NCI-H524 treated with DMSO at 0.1 percent for 48 hours (cell line): Measurements from ENCODE around the gene BANF1.
"Not testable (repeated sequence)": the region's sequence is repeated elsewhere in the genome, so short reads cannot be mapped to it uniquely, and the experiment has no call there.

Experiments used
- DNase-seq: peaks from one replicate; lab custom pipeline; 2025; lab: John Stamatoyannopoulos, UW

The BANF1 gene

DNA sequence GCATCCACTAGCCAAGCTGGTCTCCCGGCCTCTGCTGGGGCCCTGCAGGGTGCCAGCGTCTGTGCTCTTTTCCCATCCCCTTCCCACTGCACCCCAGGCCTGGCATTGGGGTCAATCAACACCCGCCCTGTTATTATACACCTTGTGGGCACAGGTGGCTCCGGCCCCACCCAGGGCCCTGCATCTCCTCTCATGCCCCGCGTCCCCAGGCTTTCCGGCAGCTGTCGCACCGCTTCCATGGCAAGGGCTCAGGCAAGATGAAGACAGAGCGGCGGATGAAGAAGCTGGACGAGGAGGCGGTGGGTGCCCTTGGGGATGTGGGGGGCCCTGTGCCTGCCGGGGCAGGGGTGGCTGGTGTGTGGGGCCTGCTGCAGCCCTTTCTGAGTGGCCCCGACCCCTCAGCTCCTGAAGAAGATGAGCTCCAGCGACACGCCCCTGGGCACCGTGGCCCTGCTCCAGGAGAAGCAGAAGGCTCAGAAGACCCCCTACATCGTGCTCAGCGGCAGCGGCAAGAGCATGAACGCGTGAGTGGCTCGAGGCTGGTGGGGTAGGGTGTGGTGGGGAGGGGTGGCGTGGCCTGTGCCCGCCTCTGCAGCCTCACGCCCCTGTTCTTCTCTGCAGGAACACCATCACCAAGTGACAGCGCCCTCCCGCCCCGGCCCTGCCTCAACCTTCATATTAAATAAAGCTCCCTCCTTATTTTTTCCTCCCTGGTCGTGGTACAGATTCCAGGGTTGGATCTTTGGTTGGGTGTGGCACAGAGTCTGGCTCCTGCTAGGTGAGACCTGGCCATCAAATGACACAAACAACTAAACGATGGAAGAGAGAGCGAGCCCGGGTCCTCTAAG is 23.7 kb upstream of the BANF1 start:
- DNase-seq, result no peak

GRCh38 chr11:65979261-65979759 is 23.0 kb upstream of the BANF1 start:
- DNase-seq, result no peak

GRCh38 chr11:65981101-65981740 is 21.1 kb upstream of the BANF1 start:
- DNase-seq, result no peak

GRCh38 chr11:65981972-65982823 is 20.1 kb upstream of the BANF1 start:
- no peak for DNase-seq

GRCh38 chr11:65982824-65983588 is 19.3 kb upstream of the BANF1 start:
- DNase-seq, result no peak

- no peak for DNase-seq
Measured at GRCh38 chr11:65983589-65983987, 18.7 kb upstream of the BANF1 start.

DNA sequence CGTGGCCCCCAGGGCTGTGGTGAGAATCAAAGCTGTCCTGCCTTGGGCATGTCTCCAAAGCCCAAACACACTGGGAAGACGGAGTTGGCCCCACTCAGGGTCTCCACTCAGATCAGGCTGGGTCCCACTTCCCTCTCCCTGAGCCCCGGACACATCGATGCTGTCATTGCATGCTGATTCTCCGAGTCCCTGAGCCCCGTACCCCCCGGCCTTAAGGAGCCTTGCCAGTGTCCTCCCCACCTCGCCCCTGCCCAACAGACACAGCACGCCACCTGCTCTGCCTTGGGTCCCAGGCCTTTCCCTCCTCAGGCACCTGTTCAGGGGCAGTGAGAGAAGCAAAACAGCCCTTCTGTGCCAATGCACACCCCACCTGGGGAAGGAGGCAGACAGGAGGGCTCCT is 15.0 kb upstream of the BANF1 start:
- DNase-seq, result no peak

- peak; percentile 55 for DNase-seq
Measured at GRCh38 chr11:65988791-65989592, 13.3 kb upstream of the BANF1 start.

DNA sequence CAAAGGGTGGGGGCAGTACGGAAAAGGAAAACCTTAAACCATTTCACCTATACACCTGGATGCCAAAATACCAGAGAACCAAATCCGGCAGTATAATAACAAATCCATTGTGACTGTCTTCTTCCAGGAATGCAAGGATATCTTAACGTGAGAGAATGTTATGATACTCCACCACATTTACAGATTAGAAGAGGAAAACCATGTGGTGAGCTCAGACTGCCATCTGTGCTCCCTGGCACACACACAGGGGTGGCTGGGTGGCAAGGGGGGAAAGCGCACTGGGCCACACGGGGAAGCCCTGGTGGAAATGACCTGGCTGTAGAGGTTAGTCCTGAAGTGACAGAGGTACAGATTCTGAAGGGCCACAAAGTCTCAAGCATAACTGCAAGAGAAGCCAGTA is 10.2 kb upstream of the BANF1 start:
- DNase-seq, result peak; percentile 9

- no peak for DNase-seq
Measured at GRCh38 chr11:65997286-65997685, 5.0 kb upstream of the BANF1 start.

DNA sequence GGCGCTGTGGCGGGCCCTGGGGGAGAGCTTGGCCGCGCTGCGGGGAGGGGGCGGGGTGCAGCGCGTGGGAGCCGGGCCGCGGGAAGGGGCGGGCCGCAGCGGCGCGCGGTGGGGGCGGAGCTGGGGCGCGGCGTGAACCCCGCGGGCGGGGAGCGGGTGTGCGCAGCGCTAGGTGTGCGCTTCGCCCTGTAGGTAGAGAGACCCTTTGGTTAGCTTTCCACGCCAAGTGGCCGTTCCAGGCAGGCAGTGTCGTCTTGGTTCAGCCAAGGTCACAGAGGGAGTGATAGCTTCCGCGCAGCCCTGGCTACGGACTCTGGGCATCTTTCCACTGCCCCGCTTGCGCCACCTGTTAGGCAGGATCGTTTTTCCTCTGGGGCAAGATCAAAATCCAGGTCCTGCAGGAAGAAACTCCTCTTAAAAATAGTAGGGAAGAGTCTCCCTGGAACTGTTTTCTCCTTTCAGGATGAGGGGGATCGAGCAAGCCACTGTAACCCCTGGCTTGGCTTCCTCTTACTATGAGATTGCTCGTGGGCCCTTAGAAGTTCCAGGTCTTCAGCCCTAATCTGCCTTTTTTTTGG is 434 bp downstream of the BANF1 start:
- DNase-seq, result no peak

GRCh38 chr11:66003291-66003690 is 988 bp downstream of the BANF1 start:
- DNase-seq, result no peak

GRCh38 chr11:66004186-66004585 is 1.9 kb downstream of the BANF1 start:
- no peak for DNase-seq

- DNase-seq, result no peak
Measured at GRCh38 chr11:66006134-66006890, 4.0 kb downstream of the BANF1 start.

- DNase-seq, result no peak
Measured at GRCh38 chr11:66006891-66007176, 4.5 kb downstream of the BANF1 start.

DNA sequence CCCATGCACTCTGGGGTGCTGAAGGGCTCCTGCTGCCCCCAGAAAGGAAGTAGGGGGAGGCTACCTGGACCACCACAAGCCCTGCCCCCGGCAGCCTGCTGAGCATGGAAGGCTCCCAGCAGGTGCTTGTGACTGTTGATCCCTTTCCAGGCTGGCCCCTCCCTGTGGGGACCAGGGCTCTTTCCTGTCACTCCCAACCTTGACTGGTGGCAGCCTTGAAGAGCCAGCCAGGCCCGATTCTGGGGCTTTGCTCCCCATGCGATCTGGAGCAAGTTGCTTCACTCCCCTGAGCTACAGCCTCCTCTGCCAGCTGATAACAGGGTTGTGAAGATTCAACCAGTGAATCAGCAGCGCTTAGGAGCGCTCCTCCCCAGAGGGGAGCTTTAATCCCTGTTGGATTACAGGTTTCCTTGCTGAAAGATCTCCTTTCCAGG is 4.9 kb downstream of the BANF1 start:
- no peak for DNase-seq

- DNase-seq, result no peak
Measured at GRCh38 chr11:66008095-66008467, 5.8 kb downstream of the BANF1 start.

- DNase-seq, result no peak
Measured at GRCh38 chr11:66008468-66009101, 6.3 kb downstream of the BANF1 start.

- DNase-seq, result not testable (repeated sequence)
Measured at GRCh38 chr11:66010036-66010435, 7.7 kb downstream of the BANF1 start.
